CD14-positive monocyte (primary cell): Measurements from ENCODE around the gene AR. TPM values are rescaled to one million over a fixed set of nuclear protein-coding genes. Genes with fewer than 3 reads are reported as not detected.

Source experiments
- DNase-seq, 3 donors: peaks; one replicate each; pipeline ENCODE4 v3.0.0-alpha.2; 2011 to 2022
- H2AFZ ChIP-seq: 2 replicates; pipeline ENCODE4 v1.6.0; 2012; ENCODE audit warnings: mild to moderate bottlenecking, low read depth, low read length, inconsistent platforms; ENCODE audit not compliant: insufficient read depth, poor library complexity, severe bottlenecking
- H3K27ac ChIP-seq, 2 donors: 1 replicate in 1 of 2; 2 replicates in 1 of 2; pipeline ENCODE4 v1.5.1; 2012 to 2013; ENCODE audit warnings: low read length in 2 of 2, control low read depth in 1 of 2, inconsistent platforms in 1 of 2, low read depth in 1 of 2, mild to moderate bottlenecking in 1 of 2
- H3K27me3 ChIP-seq, 2 donors: one replicate each; pipeline versions ENCODE4 v1.6.0 to v1.6.1; 2011 to 2013; ENCODE audit warnings: low read length in 2 of 2; ENCODE audit not compliant: control insufficient read depth in 2 of 2, insufficient read depth in 2 of 2
- H3K36me3 ChIP-seq, 2 donors: replicated peaks in 1 of 2; 1 replicate in 1 of 2; 2 replicates in 1 of 2; pipeline versions ENCODE4 v1.5.1 to v1.6.1; 2012 to 2013; ENCODE audit warnings: low read length in 2 of 2, control low read depth in 1 of 2, inconsistent platforms in 1 of 2, mild to moderate bottlenecking in 1 of 2; ENCODE audit not compliant: insufficient read depth in 2 of 2, control insufficient read depth in 1 of 2
- H3K4me1 ChIP-seq, 2 donors: 1 replicate in 1 of 2; 2 replicates in 1 of 2; pipeline versions ENCODE4 v1.5.1 to v1.6.1; 2012 to 2013; ENCODE audit warnings: low read length in 2 of 2, control low read depth in 1 of 2, inconsistent platforms in 1 of 2, mild to moderate bottlenecking in 1 of 2, moderate library complexity in 1 of 2; ENCODE audit not compliant: insufficient read depth in 2 of 2, control insufficient read depth in 1 of 2
- H3K4me2 ChIP-seq: replicated peaks from 2 replicates; pipeline ENCODE3; 2012; ENCODE audit warnings: low read length, moderate library complexity, mild to moderate bottlenecking; ENCODE audit not compliant: poor library complexity, severe bottlenecking; ENCODE audit errors: extremely low read depth
- H3K4me3 ChIP-seq, 3 experiments: fragments of 200-600 bp in 1 of 3; sonication (generic) in 1 of 3; replicated peaks in 1 of 3; 1 replicate in 2 of 3; 2 replicates in 1 of 3; pipeline ENCODE4 v1.5.1; 2011 to 2013; ENCODE audit warnings: low read length in 3 of 3, mild to moderate bottlenecking in 3 of 3, control low read depth in 2 of 3, low read depth in 2 of 3, inconsistent platforms in 1 of 3, moderate library complexity in 1 of 3
- H3K79me2 ChIP-seq: 2 replicates; pipeline ENCODE4 v1.6.0; 2012; ENCODE audit warnings: mild to moderate bottlenecking, control low read depth, inconsistent platforms, low read length, moderate library complexity; ENCODE audit not compliant: insufficient read depth
- H3K9ac ChIP-seq: 2 replicates; pipeline ENCODE4 v1.6.0; 2017; ENCODE audit warnings: low read length, mild to moderate bottlenecking; ENCODE audit not compliant: insufficient read depth, poor library complexity, severe bottlenecking
- H3K9me3 ChIP-seq, 2 donors: replicated peaks in 1 of 2; 1 replicate in 1 of 2; 2 replicates in 1 of 2; pipeline versions ENCODE4 v1.5.1 to v1.6.1; 2012 to 2013; ENCODE audit warnings: low read length in 2 of 2, control low read depth in 1 of 2; ENCODE audit not compliant: control insufficient read depth in 1 of 2, insufficient read depth in 1 of 2
- H4K20me1 ChIP-seq: 2 replicates; pipeline ENCODE4 v1.6.0; 2012; ENCODE audit warnings: mild to moderate bottlenecking, low read length, control low read depth, moderate library complexity; ENCODE audit not compliant: insufficient read depth
- H3K27ac Mint-ChIP-seq, 7 donors: one replicate each; pipeline ENCODE4 v1.8.0; 2020; ENCODE audit warnings: mild to moderate bottlenecking in 7 of 7, mixed read lengths in 7 of 7, moderate library complexity in 6 of 7, inconsistent platforms in 2 of 7
- H3K27me3 Mint-ChIP-seq, 3 donors: one replicate each; pipeline ENCODE4 v1.8.0; 2021 to 2022; ENCODE audit warnings: low read depth in 3 of 3, mild to moderate bottlenecking in 3 of 3, mixed read lengths in 3 of 3, moderate library complexity in 3 of 3, inconsistent platforms in 1 of 3
- H3K36me3 Mint-ChIP-seq, 2 donors: one replicate each; pipeline ENCODE4 v1.8.0; 2020; ENCODE audit warnings: mixed read lengths in 2 of 2, inconsistent platforms in 1 of 2, mild to moderate bottlenecking in 1 of 2
- H3K4me1 Mint-ChIP-seq: one replicate; pipeline ENCODE4 v1.8.0; 2020; ENCODE audit warnings: mild to moderate bottlenecking, mixed read lengths
- H3K4me3 Mint-ChIP-seq, 2 donors: one replicate each; pipeline ENCODE4 v1.8.0; 2020; ENCODE audit warnings: mild to moderate bottlenecking in 2 of 2, mixed read lengths in 2 of 2, moderate library complexity in 1 of 2
- H3K9me3 Mint-ChIP-seq, 7 donors: one replicate each; pipeline ENCODE4 v1.8.0; 2020 to 2022; ENCODE audit warnings: mixed read lengths in 7 of 7, mild to moderate bottlenecking in 6 of 7, moderate library complexity in 6 of 7, inconsistent platforms in 2 of 7
- CTCF ChIP-seq: fragments of 200-600 bp; IDR thresholded peaks from one replicate; pipeline ENCODE4 v1.8.0; 2022; ENCODE audit warnings: antibody characterized with exemption, mild to moderate bottlenecking
- WGBS: methylation state at CpG from one replicate; pipeline ENCODE4 v1.1.5; 2013; ENCODE audit warnings: missing lambda C conversion rate; ENCODE audit not compliant: insufficient coverage; 5-methylcytosine and 5-hydroxymethylcytosine counted together
- intact Hi-C, 2 donors: fragments of 100-400 bp; cut with micrococcal nuclease; formaldehyde crosslinking; loops; one replicate each; pipeline versions ENCODE4 v1.15.0 to v1.15.1; 2023
- polyA plus RNA-seq, 3 donors: library from polyadenylated mRNA; depleted of rRNA in 1 of 3; unstranded in 2 of 3; stranded (reverse) in 1 of 3; fragments of 300-500 nt in 2 of 3; fragments of >200 nt in 1 of 3; fragmentation: Illumina TruSeq in 2 of 3; gene quantifications; 1 replicate in 2 of 3; 2 replicates in 1 of 3; pipeline ENCODE4 v1.2.3, GENCODE V29; 2012 to 2021

The AR gene
- polyA plus RNA-seq, 3 donors = not detected

- no peak for DNase-seq
- no peak overlapping the region for H3K9ac ChIP-seq
- no peak overlapping the region for H3K27ac ChIP-seq
- no peak overlapping the region for H3K4me3 ChIP-seq
- no peak for TF ChIP-seq CTCF
- H4K20me1 ChIP-seq = no peaks in the 10 kb centered on the region
- H3K27me3 Mint-ChIP-seq = no peaks in the 10 kb centered on the region
- no peak overlapping the region for H3K4me3 Mint-ChIP-seq
- no peaks in the 10 kb centered on the region for H3K36me3 Mint-ChIP-seq
- H2AFZ ChIP-seq = no peak overlapping the region
- intact Hi-C loops = no loop called here
- H3K79me2 ChIP-seq = no peaks in the 10 kb centered on the region
- peaks cover 0 to 7% (median 3%) of the 10 kb centered on the region in 7 donors for H3K9me3 Mint-ChIP-seq
- H3K4me1 ChIP-seq = no peaks in the 10 kb centered on the region
- H3K4me2 ChIP-seq = no peak overlapping the region
- no peaks in the 10 kb centered on the region for H3K4me1 Mint-ChIP-seq
- H3K36me3 ChIP-seq = no peaks in the 10 kb centered on the region
- no peak overlapping the region for H3K27ac Mint-ChIP-seq
- no peaks in the 10 kb centered on the region for H3K27me3 ChIP-seq
- H3K9me3 ChIP-seq = no peaks in the 10 kb centered on the region
These were observed 40.8 kb upstream of the AR start for GRCh38 chrX:67503004-67503403.

GRCh38 chrX:67503453-67503852 lies 40.4 kb upstream of the AR start:
- no peak overlapping the region for H3K9ac ChIP-seq
- H3K79me2 ChIP-seq = no peaks in the 10 kb centered on the region
- no peak for TF ChIP-seq CTCF
- no peaks in the 10 kb centered on the region for H3K27me3 ChIP-seq
- H3K27ac ChIP-seq = no peak overlapping the region
- no peaks in the 10 kb centered on the region for H3K9me3 ChIP-seq
- Mint-ChIP-seq H3K27ac (no peak overlapping the region), H3K9me3 (peaks cover 0 to 7% (median 3%) of the 10 kb centered on the region in 7 donors), H3K4me3 (no peak overlapping the region), H3K4me1 (no peaks in the 10 kb centered on the region), H3K27me3 (no peaks in the 10 kb centered on the region), H3K36me3 (no peaks in the 10 kb centered on the region)
- H3K36me3 ChIP-seq = no peaks in the 10 kb centered on the region
- intact Hi-C loops = no loop called here
- H3K4me1 ChIP-seq = no peaks in the 10 kb centered on the region
- no CpG with 5 or more reads among the region's 2 CpGs for WGBS
- H3K4me3 ChIP-seq = no peak overlapping the region
- H2AFZ ChIP-seq = no peak overlapping the region
- no peak overlapping the region for H3K4me2 ChIP-seq
- DNase-seq = no peak
- no peaks in the 10 kb centered on the region for H4K20me1 ChIP-seq
